IPS-18c (cell line): Measurements from ENCODE around the gene EGR4.
"Not testable (repeated sequence)": the region's sequence is repeated elsewhere in the genome, so short reads cannot be mapped to it uniquely, and the experiment has no call there.

Experiments
- H3K4me3 ChIP-seq: 2 replicates; pipeline ENCODE4 v1.7.0; 2013; ENCODE audit warnings: low read depth, mild to moderate bottlenecking, low read length, moderate library complexity; ENCODE audit not compliant: insufficient read depth
- H3K9me3 ChIP-seq: one replicate; pipeline ENCODE4 v1.6.1; 2013; ENCODE audit warnings: mild to moderate bottlenecking, low read length, moderate library complexity; ENCODE audit not compliant: control insufficient read depth, insufficient read depth

The EGR4 gene

DNA sequence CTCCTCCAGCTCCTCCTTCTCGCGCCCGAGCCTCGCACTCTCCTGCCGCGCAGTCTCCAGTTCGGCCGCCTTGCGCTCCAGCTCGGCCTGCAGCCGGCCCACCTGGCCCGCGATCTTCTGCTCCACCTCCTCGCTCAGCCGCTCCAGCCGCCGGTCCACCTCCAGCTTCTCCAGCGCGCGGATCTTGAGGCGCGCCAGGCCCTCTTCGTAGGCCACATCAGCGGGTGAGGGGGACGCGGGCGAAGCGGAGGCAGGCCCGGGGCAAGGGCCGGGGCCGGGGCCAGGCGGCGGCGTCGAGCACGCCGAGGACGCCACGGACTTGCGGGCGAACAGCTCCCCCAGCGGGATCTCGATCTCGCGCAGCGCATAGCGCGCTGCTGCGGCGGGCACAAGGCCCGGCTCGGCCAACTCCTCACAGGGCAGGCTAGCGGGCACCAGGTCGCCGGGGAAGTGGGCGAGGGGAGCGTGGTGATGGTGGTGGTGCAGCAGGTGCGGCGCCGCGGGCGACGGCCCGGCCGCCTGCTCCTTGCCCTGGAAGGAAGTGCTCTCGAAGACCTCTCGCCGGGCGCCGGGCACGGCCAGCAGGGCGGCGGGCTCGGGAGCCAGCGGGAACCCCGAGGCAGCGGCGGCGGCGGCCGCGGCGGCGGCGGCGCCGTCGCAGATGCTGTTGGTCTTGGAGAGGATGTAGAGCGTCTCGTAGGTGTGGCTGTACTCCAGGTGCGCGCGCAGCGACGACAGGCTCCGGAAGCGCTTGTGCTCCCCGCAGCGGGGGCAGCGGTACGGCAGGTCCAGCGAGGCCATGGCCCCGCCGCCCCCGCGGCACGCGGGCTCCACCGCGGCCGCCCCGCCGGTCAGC lies 24.3 kb downstream of the EGR4 start:
- H3K4me3 ChIP-seq: peak overlapping the region; percentile 61

GRCh38 chr2:73268366-73268829 lies 24.9 kb downstream of the EGR4 start:
- peak overlapping the region; percentile 61 for H3K4me3 ChIP-seq

More for the DNA sequence above, 24.3 kb downstream of the EGR4 start:
- H3K9me3 ChIP-seq: no peaks in the 10 kb centered on the region

DNA sequence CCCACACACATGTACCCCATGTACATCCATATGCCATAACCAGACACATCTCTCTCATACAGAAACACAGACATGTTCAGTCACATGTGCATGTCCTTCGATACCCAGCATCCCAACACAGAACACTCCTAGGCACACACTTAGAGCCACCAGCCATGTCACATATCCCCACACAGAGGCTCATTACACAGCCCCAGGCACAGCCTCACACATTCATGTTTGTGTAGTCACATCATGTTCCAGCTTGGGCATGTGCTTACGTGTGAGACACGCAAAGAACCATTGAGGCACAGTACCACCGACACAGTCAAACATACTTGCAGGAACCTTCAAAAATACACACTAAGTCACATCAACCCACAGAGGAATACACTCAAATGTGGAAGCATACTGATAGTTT lies 26.3 kb downstream of the EGR4 start:
- Histone ChIP-seq H3K4me3 (no peak overlapping the region), H3K9me3 (no peaks in the 10 kb centered on the region)

More at GRCh38 chr2:73268366-73268829, 24.9 kb downstream of the EGR4 start:
- H3K9me3 ChIP-seq: no peaks in the 10 kb centered on the region

- no peak overlapping the region for H3K4me3 ChIP-seq
- H3K9me3 ChIP-seq: no peaks in the 10 kb centered on the region
Observed at GRCh38 chr2:73266061-73266901, 27.1 kb downstream of the EGR4 start.

DNA sequence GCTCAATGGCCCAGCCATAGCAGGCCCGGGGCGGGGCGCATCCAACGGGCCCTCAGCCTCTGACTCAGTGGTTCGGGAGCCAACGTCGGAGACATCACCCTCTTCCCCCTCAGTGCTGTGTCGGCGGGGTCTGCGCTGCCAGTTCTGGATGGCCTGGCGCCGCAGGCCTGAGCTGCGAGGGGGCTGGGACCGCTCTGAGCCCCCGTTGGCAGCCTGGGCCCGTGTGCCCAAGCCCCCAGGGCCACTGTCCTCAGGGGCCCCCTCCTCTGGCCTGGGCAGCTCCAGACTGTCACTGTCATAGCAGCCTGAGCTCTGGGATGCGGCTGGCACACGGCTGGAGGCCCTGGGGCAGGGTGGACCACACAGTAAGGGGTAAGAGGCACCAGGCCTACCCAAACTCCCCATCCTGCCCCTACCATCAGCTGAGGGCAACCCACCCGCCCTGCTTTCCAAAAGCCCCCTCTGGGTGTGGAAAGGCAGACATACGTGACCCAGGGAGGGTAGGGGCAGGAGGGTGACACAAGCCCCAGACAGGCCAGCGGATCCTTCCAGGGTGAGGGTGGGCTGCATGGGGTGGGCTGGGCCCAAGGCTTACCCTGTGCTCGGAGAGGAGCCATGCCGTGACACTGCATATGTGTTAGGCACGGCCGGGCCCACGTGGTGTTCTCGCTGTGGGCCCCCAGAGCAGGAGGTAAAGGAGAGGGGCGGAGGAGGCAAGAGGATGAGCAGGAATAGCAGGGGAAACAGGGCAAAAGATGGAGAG lies 27.9 kb downstream of the EGR4 start:
- Histone ChIP-seq H3K9me3 (no peaks in the 10 kb centered on the region), H3K4me3 (no peak overlapping the region)

DNA sequence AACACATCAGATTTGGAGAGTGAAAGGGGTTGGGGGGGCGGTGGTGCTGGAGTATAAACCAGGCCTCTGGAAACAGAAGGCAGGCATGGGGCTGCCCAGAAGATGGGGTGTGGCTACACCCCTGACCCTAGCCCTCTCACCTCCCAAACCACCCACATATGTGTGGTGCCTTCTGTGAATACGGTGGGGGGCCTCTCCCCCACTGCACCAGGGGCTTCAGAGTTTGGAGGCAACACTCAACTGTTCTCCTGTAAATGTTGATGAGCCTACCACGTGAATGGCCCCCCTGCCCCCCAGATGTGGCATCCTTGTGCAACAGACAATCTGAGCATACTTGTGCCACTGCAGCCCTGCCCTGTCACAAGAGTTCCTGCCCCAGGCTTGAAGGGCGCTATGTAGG lies 28.6 kb downstream of the EGR4 start:
- Histone ChIP-seq H3K4me3 (no peak overlapping the region), H3K9me3 (no peaks in the 10 kb centered on the region)

DNA sequence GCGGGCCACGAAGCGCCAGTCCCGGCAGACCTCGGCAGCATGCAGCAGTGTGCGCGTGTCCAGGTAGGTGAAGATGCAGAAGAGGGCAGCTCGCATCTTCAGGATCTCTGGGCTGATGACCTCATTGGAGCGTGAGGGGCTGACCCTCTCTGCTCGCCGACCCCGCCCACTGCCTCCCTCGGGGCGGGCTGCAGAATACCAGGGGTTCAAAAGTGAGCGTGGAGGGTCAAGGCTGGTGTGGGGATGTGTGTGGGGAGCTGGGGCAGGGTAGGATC lies 29.1 kb downstream of the EGR4 start:
- H3K9me3 ChIP-seq: no peaks in the 10 kb centered on the region
- no peak overlapping the region for H3K4me3 ChIP-seq

DNA sequence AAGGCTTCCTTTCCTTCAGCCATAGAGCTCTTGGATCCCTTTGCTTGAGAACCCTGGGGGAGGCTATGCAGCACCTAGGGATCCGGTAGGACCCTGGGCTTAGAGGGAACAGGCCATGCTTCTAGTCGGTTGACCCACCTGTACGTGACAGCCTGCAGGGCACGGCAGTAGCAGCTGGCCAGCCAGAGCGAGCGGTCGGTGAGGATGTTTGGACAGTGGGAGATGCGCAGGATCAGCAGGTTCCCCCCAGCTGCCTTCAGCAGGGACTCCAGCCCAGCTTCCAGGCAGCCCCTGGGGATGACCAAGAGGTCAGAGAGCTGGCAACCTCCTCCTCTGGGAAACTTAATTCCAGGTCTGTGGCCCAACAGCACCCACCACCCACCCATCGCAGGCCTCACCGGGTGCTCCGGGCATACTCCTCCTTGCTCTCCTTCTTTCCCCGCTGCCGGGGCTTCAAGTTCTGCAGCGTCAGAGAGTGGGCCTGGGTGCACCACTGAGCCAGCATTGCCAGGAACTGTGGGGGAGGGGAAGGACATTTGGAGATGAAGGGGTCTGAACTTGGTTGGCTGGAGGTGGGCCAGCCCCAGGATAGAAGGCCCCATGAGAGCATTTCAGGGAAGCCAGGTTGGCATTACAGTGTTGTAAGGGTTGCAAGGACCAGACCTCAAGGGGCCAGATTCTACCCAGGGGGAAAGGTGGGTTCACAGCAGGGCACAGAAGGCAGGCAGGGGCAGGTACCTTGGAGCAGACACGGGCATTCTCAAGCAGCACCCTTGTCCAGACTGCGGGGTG lies 29.6 kb downstream of the EGR4 start:
- Histone ChIP-seq H3K4me3 (no peak overlapping the region), H3K9me3 (no peaks in the 10 kb centered on the region)

- H3K4me3 ChIP-seq, H3K9me3 ChIP-seq: not testable (repeated sequence)
Observed at GRCh38 chr2:73262691-73263429, 30.5 kb downstream of the EGR4 start.

- Histone ChIP-seq H3K9me3 (no peaks in the 10 kb centered on the region), H3K4me3 (no peak overlapping the region)
Observed at GRCh38 chr2:73262108-73262651, 31.2 kb downstream of the EGR4 start.

DNA sequence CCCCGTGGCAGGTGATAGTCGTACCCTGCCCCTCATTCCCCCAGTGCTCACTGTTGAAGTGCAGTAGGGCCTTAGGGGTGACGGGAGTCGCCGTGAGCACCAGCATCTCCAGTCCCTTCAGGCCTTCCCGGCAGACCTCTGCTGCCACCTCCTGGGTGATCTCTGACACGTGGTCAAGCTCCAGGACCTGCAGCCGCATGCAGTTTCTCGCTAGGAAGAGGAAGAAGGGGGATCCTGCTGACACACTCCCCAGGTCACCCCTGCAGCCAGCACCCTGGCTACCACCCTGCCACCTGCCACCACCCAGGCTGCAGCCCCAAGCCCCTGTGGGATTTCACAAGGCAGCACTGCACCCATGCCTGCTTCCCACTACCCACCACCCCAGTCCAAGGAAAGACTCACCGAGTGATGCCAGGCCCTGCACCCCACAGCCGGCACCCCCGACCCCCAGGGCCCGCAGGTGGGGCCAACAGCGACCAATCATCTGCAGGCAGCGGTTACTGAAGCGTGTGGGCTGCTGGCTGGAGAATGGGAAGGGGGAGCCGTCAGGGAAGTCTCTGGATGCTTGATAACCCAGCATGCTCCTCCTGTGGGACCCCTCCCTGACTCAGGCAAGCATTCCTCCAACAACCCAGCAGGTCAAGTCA lies 32.9 kb downstream of the EGR4 start:
- Histone ChIP-seq H3K4me3 (no peak overlapping the region), H3K9me3 (no peaks in the 10 kb centered on the region)

- H3K4me3 ChIP-seq: no peak overlapping the region
- no peaks in the 10 kb centered on the region for H3K9me3 ChIP-seq
Observed at GRCh38 chr2:73259704-73260337, 33.5 kb downstream of the EGR4 start.

GRCh38 chr2:73259276-73259675 lies 34.1 kb downstream of the EGR4 start:
- Histone ChIP-seq H3K9me3 (no peaks in the 10 kb centered on the region), H3K4me3 (no peak overlapping the region)

DNA sequence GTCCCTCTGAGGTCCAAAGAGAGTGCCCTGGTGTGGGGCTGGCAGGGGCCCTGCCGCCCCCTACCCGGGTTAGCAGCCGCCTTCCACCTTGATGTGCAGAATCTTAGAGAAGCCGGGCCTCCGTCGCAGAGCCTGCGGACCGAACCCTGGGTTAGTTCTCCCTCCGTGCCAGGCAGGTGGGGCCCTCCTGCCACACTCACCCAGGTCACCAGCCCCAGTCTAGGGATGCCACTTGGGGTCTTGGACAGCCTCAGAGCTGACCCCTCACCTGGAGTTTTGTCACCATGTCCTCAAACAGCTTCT lies 34.5 kb downstream of the EGR4 start:
- Histone ChIP-seq H3K4me3 (no peak overlapping the region), H3K9me3 (no peaks in the 10 kb centered on the region)

DNA sequence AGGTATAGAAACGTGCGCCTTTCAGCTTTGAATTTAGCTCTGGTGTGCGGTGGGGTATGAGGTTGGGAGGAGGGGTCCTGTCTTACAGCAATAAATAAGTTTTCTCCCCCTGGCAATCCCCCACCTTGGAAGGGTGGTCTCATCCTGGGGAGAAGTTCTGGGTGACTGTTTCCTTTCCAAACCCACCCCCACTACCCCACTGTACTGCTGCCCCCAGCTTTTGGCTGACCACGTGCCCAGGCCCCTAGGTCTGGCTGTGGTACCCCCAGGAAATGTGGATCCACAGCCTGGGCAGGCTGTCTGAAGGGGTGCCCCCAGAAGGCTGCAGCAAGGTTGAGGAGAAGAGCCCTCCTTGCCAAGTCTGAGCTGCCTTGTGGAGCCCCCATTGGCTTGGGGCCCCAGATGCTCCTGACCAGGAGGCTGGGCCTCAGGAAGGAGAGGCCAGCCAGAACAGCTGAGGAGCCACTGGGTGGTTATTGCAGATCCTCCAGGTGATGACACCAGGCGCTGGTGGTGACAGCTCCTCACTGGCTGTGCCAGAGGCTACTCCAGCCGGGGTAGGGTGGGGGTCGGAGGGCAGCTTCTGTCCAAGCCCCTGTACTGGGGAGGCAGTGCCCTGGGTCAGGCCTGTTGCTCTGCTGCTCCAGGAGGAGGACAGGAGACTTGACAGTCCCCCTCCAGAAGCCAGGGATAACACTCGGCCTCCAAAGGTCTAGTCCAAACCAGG lies 35.0 kb downstream of the EGR4 start:
- no peaks in the 10 kb centered on the region for H3K9me3 ChIP-seq

More for the DNA sequence above, 35.0 kb downstream of the EGR4 start:
- H3K4me3 ChIP-seq: no peak overlapping the region
